HG03175 (cell line): ENCODE data around the gene STARD3NL.
"Not testable (repeated sequence)": the region's sequence is repeated elsewhere in the genome, so short reads cannot be mapped to it uniquely, and the experiment has no call there.

Experiments used
- ATAC-seq: cut with Tn5 transposase; IDR thresholded peaks from one replicate; pipeline ENCODE4 v1.9.1; 2021; ENCODE audit warnings: mild to moderate bottlenecking, moderate library complexity; ENCODE audit not compliant: unreplicated experiment

STARD3NL gene

DNA sequence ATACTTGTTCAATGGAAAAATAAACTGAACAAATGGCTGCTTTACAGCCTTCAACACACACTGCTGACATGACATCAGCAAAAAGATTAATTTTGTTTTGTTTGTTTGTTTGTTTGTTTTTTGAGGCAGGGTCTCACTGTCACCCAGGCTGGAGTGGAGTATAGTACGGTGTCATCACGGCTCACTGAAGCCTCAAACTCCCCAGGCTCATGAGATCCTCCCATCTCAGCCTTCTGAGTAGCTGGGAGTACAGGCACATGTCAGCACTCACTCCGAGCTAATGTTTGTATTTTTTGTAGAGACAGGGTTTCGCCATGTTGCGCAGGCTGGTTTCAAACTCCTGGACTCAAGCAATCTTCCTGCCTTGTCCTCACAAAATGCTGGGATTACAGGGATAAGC, 84.5 kb downstream of the STARD3NL start:
- no peak for ATAC-seq

DNA sequence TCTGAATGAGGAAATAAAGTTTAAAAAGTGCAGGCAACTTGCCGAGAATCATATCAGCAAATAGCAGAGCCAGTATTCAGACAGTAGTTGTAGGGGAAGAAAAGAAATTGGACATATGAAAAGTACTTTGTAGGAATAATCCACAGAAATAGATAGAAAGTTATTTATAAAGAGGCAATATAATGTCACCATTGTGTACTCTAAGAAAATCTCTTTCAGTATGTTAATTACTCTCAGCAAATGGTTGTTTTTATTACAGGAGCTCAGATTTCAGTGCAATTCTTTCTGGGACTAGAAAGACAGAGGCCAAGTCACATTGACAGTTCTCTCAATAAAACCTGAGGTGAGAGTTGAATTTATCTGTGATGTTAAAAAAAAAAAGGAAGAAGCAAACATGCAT, 85.2 kb downstream of the STARD3NL start:
- ATAC-seq, result not testable (repeated sequence)

DNA sequence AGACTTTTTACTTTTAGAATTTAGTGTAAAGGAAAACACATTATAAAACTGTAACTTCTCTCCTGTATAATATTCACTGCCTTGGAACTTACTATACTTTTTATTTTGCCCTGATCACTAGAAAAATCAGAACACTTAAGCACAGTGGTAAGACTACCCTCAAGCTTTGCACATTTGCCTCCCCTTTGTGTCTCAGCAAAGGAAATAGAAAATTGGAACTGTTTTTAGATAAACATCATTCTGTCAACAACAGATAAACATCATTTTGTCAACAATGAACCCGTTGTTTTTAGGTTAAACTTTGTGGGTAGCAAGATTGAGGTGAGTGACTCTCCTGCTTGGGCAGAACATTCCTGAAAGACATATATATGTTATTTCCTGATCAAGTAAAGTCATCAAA, 86.6 kb downstream of the STARD3NL start:
- ATAC-seq, result not testable (repeated sequence)

- not testable (repeated sequence) for ATAC-seq
Observed at GRCh38 chr7:38265958-38266357, 87.9 kb downstream of the STARD3NL start.

- not testable (repeated sequence) for ATAC-seq
Observed at GRCh38 chr7:38269704-38270346, 91.8 kb downstream of the STARD3NL start.

GRCh38 chr7:38270405-38270804, 92.4 kb downstream of the STARD3NL start:
- ATAC-seq, result not testable (repeated sequence)

- no peak for ATAC-seq
Observed at GRCh38 chr7:38273286-38273995, 95.4 kb downstream of the STARD3NL start, which contains the start of gene TARP. TARP (minus strand) TSS chr7:38273636.

DNA sequence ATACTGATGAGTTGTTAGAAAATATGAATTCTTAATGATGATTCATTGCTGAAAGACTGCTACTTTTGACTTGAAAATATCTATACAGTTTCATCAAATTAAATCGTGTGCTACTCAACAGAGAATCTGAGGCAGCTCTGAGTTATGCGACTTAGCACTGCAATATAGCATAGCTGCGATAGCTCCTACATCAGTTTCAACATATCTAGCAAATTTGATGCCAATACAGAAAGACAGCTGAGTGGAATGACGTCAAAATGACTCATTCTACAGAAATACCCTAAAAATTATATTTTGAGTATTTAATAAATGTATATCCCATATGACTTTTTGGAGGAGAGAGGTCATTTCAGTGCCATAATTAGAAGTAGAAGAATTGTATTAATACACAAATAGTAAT, 96.4 kb downstream of the STARD3NL start:
- no peak for ATAC-seq

DNA sequence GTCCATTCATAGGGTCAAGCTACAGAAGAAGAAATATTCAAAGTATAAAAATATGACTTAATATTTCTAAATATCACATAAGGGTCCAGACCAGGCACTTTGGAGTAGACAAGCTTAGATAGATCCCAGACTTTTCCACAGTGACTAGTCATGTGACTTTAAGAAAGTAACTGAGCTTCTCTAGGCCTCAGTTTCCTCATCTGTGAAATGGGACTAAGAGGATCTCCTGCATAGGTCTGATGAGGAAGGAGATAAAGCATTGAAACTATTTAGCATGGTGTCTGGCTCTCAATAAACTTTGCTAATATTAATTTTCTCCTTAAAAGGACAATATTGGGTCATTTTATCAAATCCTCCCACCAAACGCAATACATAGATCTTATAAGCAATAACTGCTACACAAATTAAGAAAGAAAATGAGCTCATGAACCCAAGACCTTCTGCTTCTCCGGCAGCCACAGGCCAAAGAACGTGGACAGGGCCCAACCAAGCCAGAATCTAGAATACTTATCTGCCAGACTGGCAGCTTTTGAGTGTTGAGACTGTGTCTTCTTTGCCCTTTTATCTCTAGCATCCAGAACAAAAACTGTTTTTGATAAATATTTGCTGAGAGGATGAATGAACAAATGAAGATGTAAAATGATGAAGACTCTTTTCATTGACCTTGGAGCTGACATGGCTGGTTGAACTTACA, 97.0 kb downstream of the STARD3NL start:
- no peak for ATAC-seq

- ATAC-seq, result no peak
Observed at GRCh38 chr7:38276096-38276877, 98.2 kb downstream of the STARD3NL start.

GRCh38 chr7:38280000-38280399, 102.0 kb downstream of the STARD3NL start:
- ATAC-seq, result no peak
